IMR-90 (cell line): Measurements from ENCODE around the gene MGAT3. TPM values are rescaled to one million over a fixed set of nuclear protein-coding genes. Genes with fewer than 3 reads are reported as not detected.

Source experiments
- ATAC-seq: fragments of 200-7000 bp; cut with Tn5 transposase; 2 replicates; pipeline ENCODE4 v1.9.1; 2020; ENCODE audit warnings: low read depth, mild to moderate bottlenecking, moderate library complexity
- BruUV-seq: library from RNA; stranded (reverse); fragments of 400-500 nt; replicated peaks from 2 replicates; lab custom pipeline; 2021; lab: Mats Ljungman, UMichigan
- CTCF ChIA-PET: fragments of 300-600 bp; formaldehyde crosslinking; extraction: SDS; loops from one replicate; lab custom pipeline; 2021; ENCODE audit warnings: antibody characterized with exemption; lab: Yijun Ruan, JAX
- POLR2A ChIA-PET: fragments of 300-600 bp; sonication (Branson Sonifier 250); formaldehyde crosslinking; loops from one replicate; lab custom pipeline; 2022; ENCODE audit warnings: antibody characterized with exemption; ENCODE audit not compliant: unreplicated experiment; lab: Charles Lee
- DNase-seq: peaks from one replicate; pipeline ENCODE4 v3.0.0; 2013
- H2AFZ ChIP-seq: replicated peaks from 2 replicates; pipeline ENCODE3; 2013; ENCODE audit warnings: low read length, mild to moderate bottlenecking; ENCODE audit not compliant: poor library complexity
- H2AK5ac ChIP-seq: 2 replicates; pipeline ENCODE4 v1.6.1; 2013; ENCODE audit warnings: low read depth, low read length, inconsistent platforms
- H2AK9ac ChIP-seq: replicated peaks from 2 replicates; pipeline ENCODE3; 2013; ENCODE audit warnings: mild to moderate bottlenecking, low read depth, low read length, moderate library complexity; ENCODE audit not compliant: poor library complexity
- H2BK120ac ChIP-seq: 2 replicates; pipeline ENCODE4 v1.6.1; 2013; ENCODE audit warnings: low read depth, low read length, inconsistent platforms
- H2BK15ac ChIP-seq: 3 replicates; pipeline ENCODE4 v1.6.1; 2013; ENCODE audit warnings: low read depth, low read length, inconsistent platforms
- H2BK20ac ChIP-seq: 2 replicates; pipeline ENCODE4 v1.6.1; 2013; ENCODE audit warnings: low read depth, mild to moderate bottlenecking, inconsistent platforms, low read length, moderate library complexity
- H2BK5ac ChIP-seq: 2 replicates; pipeline ENCODE4 v1.6.1; 2013; ENCODE audit warnings: mild to moderate bottlenecking, low read depth, low read length, inconsistent platforms; ENCODE audit not compliant: poor library complexity, severe bottlenecking
- H3K14ac ChIP-seq: replicated peaks from 2 replicates; pipeline ENCODE4 v1.6.1; 2013; ENCODE audit warnings: low read depth, low read length, inconsistent platforms
- H3K18ac ChIP-seq: 2 replicates; pipeline ENCODE4 v1.6.1; 2013; ENCODE audit warnings: low read depth, low read length, control low read depth
- H3K23ac ChIP-seq: 2 replicates; pipeline ENCODE4 v1.6.1; 2013; ENCODE audit warnings: low read depth, low read length, inconsistent platforms
- H3K27ac ChIP-seq: 2 replicates; pipeline ENCODE4 v1.5.1; 2013; ENCODE audit warnings: mild to moderate bottlenecking, control low read depth, low read length; ENCODE audit not compliant: insufficient read depth
- H3K27me3 ChIP-seq: 2 replicates; pipeline ENCODE4 v1.6.1; 2013; ENCODE audit warnings: low read length; ENCODE audit not compliant: control insufficient read depth, insufficient read depth
- H3K36me3 ChIP-seq: 2 replicates; pipeline ENCODE4 v1.6.1; 2013; ENCODE audit warnings: low read length, mixed read lengths; ENCODE audit not compliant: control insufficient read depth, insufficient read depth
- H3K4ac ChIP-seq: 2 replicates; pipeline ENCODE4 v1.6.1; 2013; ENCODE audit warnings: low read depth, low read length, inconsistent platforms
- H3K4me1 ChIP-seq: 2 replicates; pipeline ENCODE4 v1.6.1; 2013; ENCODE audit warnings: low read length, mixed read lengths; ENCODE audit not compliant: control insufficient read depth, insufficient read depth
- H3K4me2 ChIP-seq: 2 replicates; pipeline ENCODE4 v1.6.1; 2013; ENCODE audit warnings: low read depth, mild to moderate bottlenecking, control low read depth, low read length, moderate library complexity
- H3K4me3 ChIP-seq: 2 replicates; pipeline ENCODE4 v1.5.1; 2013; ENCODE audit warnings: low read depth, mild to moderate bottlenecking, control low read depth, low read length, moderate library complexity; ENCODE audit not compliant: insufficient read depth
- H3K56ac ChIP-seq: 2 replicates; pipeline ENCODE4 v1.6.1; 2013; ENCODE audit warnings: low read length, inconsistent platforms; ENCODE audit not compliant: insufficient read depth; ENCODE audit errors: extremely low read depth
- H3K79me1 ChIP-seq, 2 experiments: 2 replicates each; pipeline ENCODE4 v1.6.1; 2013; ENCODE audit warnings: low read length in 2 of 2, inconsistent platforms in 1 of 2, low read depth in 1 of 2
- H3K9ac ChIP-seq: 2 replicates; pipeline ENCODE4 v1.6.1; 2013; ENCODE audit warnings: low read depth, low read length, control low read depth
- H3K9me1 ChIP-seq: 2 replicates; pipeline ENCODE4 v1.6.1; 2013; ENCODE audit warnings: low read length, inconsistent platforms; ENCODE audit not compliant: insufficient read depth
- H3K9me3 ChIP-seq: 2 replicates; pipeline ENCODE4 v1.6.1; 2013; ENCODE audit warnings: low read length; ENCODE audit not compliant: control insufficient read depth, insufficient read depth
- H4K20me1 ChIP-seq: 2 replicates; pipeline ENCODE4 v1.6.1; 2013; ENCODE audit warnings: low read length, inconsistent platforms; ENCODE audit not compliant: insufficient read depth
- H4K5ac ChIP-seq: 2 replicates; pipeline ENCODE4 v1.6.1; 2013; ENCODE audit warnings: mild to moderate bottlenecking, low read depth, low read length, control low read depth
- H4K8ac ChIP-seq, 2 experiments: 2 replicates each; pipeline ENCODE4 v1.6.1; 2013; ENCODE audit warnings: low read depth in 2 of 2, low read length in 2 of 2, control low read depth in 1 of 2, inconsistent platforms in 1 of 2
- H4K91ac ChIP-seq: 2 replicates; pipeline ENCODE4 v1.6.1; 2013; ENCODE audit warnings: low read depth, low read length, inconsistent platforms; ENCODE audit not compliant: insufficient read depth
- BHLHE40 ChIP-seq: fragments of 150-350 bp; IDR thresholded peaks from 2 replicates; pipeline ENCODE4 v1.6.1; 2016; ENCODE audit warnings: mild to moderate bottlenecking, low read depth, low read length
- CEBPB ChIP-seq: IDR thresholded peaks from 2 replicates; pipeline ENCODE4 v1.6.1; 2012; ENCODE audit warnings: low read depth, low read length, improper control_type of control experiment
- CHD1 ChIP-seq: IDR thresholded peaks from 2 replicates; pipeline ENCODE4 v1.6.1; 2012; ENCODE audit warnings: low read depth, low read length, improper control_type of control experiment
- FOS ChIP-seq: fragments of 150-350 bp; IDR thresholded peaks from 2 replicates; pipeline ENCODE4 v1.6.1; 2016; ENCODE audit warnings: low read depth, low read length
- MAFK ChIP-seq: IDR thresholded peaks from 2 replicates; pipeline ENCODE4 v1.6.1; 2012; ENCODE audit warnings: low read depth, low read length, improper control_type of control experiment
- MXI1 ChIP-seq: IDR thresholded peaks from 2 replicates; pipeline ENCODE4 v1.6.1; 2012; ENCODE audit warnings: low read depth, mild to moderate bottlenecking, low read length, moderate library complexity, borderline replicate concordance
- POLR2A ChIP-seq: IDR thresholded peaks from 2 replicates; pipeline ENCODE4 v1.6.1; 2012; ENCODE audit warnings: mild to moderate bottlenecking, low read depth, low read length
- RAD21 ChIP-seq: IDR thresholded peaks from 2 replicates; pipeline ENCODE4 v1.6.1; 2012; ENCODE audit warnings: low read length, improper control_type of control experiment
- RCOR1 ChIP-seq: IDR thresholded peaks from 2 replicates; pipeline ENCODE4 v1.6.1; 2012; ENCODE audit warnings: mild to moderate bottlenecking, low read length, improper control_type of control experiment; ENCODE audit not compliant: insufficient replicate concordance
- WGBS, 2 experiments: methylation state at CpG; one replicate each; pipeline versions ENCODE4 v1.1.5 to v1.1.7; 2013; ENCODE audit warnings: missing lambda C conversion rate in 2 of 2; ENCODE audit not compliant: insufficient read length in 1 of 2; ENCODE audit errors: extremely low coverage in 2 of 2; 5-methylcytosine and 5-hydroxymethylcytosine counted together
- dilution Hi-C: fragments of 300-500 bp; cut with HindIII; formaldehyde crosslinking; loops from one replicate; pipeline ENCODE4 v1.14.3; 2018; ENCODE audit warnings: low sequenced_read_pairs; ENCODE audit not compliant: unreplicated experiment
- in situ Hi-C: fragments of 300-500 bp; cut with MboI; formaldehyde crosslinking; loops from 3 replicates; pipeline ENCODE4 v1.14.3; 2019; ENCODE audit warnings: low sequenced_read_pairs, inconsistent platforms, mixed read lengths
- intact Hi-C: fragments of 100-400 bp; cut with micrococcal nuclease; formaldehyde crosslinking; loops from 2 replicates; pipeline ENCODE4 v1.10.0; 2022
- polyA plus RNA-seq, 3 experiments: library from polyadenylated mRNA; depleted of rRNA; stranded (reverse); fragments of >200 nt; gene quantifications; 2 replicates each; pipeline ENCODE4 v1.2.3, GENCODE V29; 2012; ENCODE audit warnings: low replicate concordance in 1 of 3
- total RNA-seq: library from RNA; depleted of rRNA; stranded (reverse); fragments of >200 nt; gene quantifications from 2 replicates; pipeline ENCODE4 v1.2.3, GENCODE V29; 2012
- TF ChIP-seq, protein P1 (sequence below): conservative IDR thresholded peaks from 2 replicates; pipeline ENCODE4 v1.5.1; 2012; ENCODE audit warnings: mild to moderate bottlenecking, low read depth, low read length, improper control_type of control experiment
- TF ChIP-seq, protein P2 (sequence below): fragments of 150-350 bp; IDR thresholded peaks from 2 replicates; pipeline ENCODE4 v1.6.1; 2017; ENCODE audit warnings: mild to moderate bottlenecking, antibody characterized with exemption, low read length, low read depth

Gene MGAT3
- total and polyA plus RNA-seq, 2 of the 4 experiments (the other 2 are of a cell fraction), result 0.36 to 1.1 TPM

- H3K27me3 ChIP-seq, result no peaks in the 10 kb centered on the region
- H2BK15ac ChIP-seq, result no peak overlapping the region
- no peak overlapping the region for H4K5ac ChIP-seq
- no peaks in the 10 kb centered on the region for H3K4me1 ChIP-seq
- TF ChIP-seq, protein P1, sequence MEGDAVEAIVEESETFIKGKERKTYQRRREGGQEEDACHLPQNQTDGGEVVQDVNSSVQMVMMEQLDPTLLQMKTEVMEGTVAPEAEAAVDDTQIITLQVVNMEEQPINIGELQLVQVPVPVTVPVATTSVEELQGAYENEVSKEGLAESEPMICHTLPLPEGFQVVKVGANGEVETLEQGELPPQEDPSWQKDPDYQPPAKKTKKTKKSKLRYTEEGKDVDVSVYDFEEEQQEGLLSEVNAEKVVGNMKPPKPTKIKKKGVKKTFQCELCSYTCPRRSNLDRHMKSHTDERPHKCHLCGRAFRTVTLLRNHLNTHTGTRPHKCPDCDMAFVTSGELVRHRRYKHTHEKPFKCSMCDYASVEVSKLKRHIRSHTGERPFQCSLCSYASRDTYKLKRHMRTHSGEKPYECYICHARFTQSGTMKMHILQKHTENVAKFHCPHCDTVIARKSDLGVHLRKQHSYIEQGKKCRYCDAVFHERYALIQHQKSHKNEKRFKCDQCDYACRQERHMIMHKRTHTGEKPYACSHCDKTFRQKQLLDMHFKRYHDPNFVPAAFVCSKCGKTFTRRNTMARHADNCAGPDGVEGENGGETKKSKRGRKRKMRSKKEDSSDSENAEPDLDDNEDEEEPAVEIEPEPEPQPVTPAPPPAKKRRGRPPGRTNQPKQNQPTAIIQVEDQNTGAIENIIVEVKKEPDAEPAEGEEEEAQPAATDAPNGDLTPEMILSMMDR, result no peak
- TF ChIP-seq CEBPB, result no peak
- no peak for TF ChIP-seq FOS
- no peak for TF ChIP-seq RCOR1
- TF ChIP-seq MAFK, result no peak
- no peak for TF ChIP-seq RAD21
- no peak for TF ChIP-seq MXI1
- no peak for TF ChIP-seq POLR2A
- TF ChIP-seq, protein P2, sequence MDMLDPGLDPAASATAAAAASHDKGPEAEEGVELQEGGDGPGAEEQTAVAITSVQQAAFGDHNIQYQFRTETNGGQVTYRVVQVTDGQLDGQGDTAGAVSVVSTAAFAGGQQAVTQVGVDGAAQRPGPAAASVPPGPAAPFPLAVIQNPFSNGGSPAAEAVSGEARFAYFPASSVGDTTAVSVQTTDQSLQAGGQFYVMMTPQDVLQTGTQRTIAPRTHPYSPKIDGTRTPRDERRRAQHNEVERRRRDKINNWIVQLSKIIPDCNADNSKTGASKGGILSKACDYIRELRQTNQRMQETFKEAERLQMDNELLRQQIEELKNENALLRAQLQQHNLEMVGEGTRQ, result no peak
- no peak for TF ChIP-seq CHD1
- no peak for TF ChIP-seq BHLHE40
- H3K79me1 ChIP-seq, result peaks cover 42 to 63% of the 10 kb centered on the region in 2 experiments
- no peak overlapping the region for H3K4me2 ChIP-seq
- no peak overlapping the region for H2AK9ac ChIP-seq
- H3K9me1 ChIP-seq, result no peaks in the 10 kb centered on the region
- H2BK120ac ChIP-seq, result no peak overlapping the region
- in situ Hi-C loops (loop anchor here (5.0 to 10.0 kb wide), 2 partner anchors 106 to 344 kb away; no protein-coding TSS in a partner anchor), dilution Hi-C loops (no loop called here), intact Hi-C loops (no loop called here)
- ChIA-PET CTCF (no interaction called here), POLR2A (no interaction called here)
- DNase-seq, result no peak
- no TSS peak for BruUV-seq
- H4K91ac ChIP-seq, result no peak overlapping the region
- no peak for ATAC-seq
- H3K27ac ChIP-seq, result no peak overlapping the region
- H4K8ac ChIP-seq, result no peak overlapping the region
- H3K56ac ChIP-seq, result no peak overlapping the region
- no peak overlapping the region for H3K18ac ChIP-seq
- WGBS, 2 experiments, result 98 to 100% methylated on average over 2 to 9 of the region's 13 CpGs
- no peaks in the 10 kb centered on the region for H3K9me3 ChIP-seq
- peaks cover 38% of the 10 kb centered on the region for H4K20me1 ChIP-seq
- peaks cover 60% of the 10 kb centered on the region for H3K36me3 ChIP-seq
- no peak overlapping the region for H3K4me3 ChIP-seq
- no peak overlapping the region for H3K23ac ChIP-seq
- H3K14ac ChIP-seq, result no peak overlapping the region
- no peak overlapping the region for H2BK5ac ChIP-seq
- H2AFZ ChIP-seq, result no peak overlapping the region
- no peak overlapping the region for H2BK20ac ChIP-seq
- no peak overlapping the region for H3K4ac ChIP-seq
- H3K9ac ChIP-seq, result no peak overlapping the region
- no peak overlapping the region for H2AK5ac ChIP-seq
Observed at GRCh38 chr22:39511226-39511625, 54.4 kb downstream of the MGAT3 start.
